GM20000 (cell line): ENCODE results near the gene ADGRA1.

ENCODE experiments used
- DNase-seq: peaks from one replicate; pipeline ENCODE4 v3.0.0; 2012; ENCODE audit warnings: low spot score
- CTCF ChIP-seq: IDR thresholded peaks from 2 replicates; pipeline ENCODE4 v1.5.1; 2012; ENCODE audit warnings: mild to moderate bottlenecking, control low read depth; ENCODE audit errors: extremely low read depth, missing control alignments

Gene ADGRA1

GRCh38 chr10:133080683-133081040 lies 7.1 kb upstream of the ADGRA1 start:
- TF ChIP-seq CTCF = no peak
- DNase-seq = no peak

DNA sequence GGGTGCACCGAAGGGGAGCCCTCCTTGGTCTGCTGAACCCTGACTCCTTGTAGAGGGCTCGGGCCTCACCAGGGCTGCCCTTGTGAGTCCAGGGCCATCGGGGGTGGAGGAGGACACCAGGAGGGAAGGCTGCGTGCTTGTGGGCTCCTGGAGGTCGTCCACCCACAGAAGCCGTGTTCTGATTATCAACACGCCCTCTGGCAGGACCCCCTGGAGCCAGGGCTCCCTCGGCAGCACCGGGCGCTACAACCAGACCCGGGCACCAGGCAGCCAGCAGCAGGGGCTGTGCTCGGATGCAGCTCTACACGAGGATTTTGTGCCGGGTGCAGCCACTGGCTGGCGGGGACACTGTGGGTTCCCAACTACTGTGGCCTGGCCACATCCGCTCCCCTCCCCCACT lies 6.1 kb upstream of the ADGRA1 start:
- DNase-seq = no peak
- TF ChIP-seq CTCF = no peak

GRCh38 chr10:133082685-133083421 lies 4.9 kb upstream of the ADGRA1 start:
- no peak for DNase-seq
- TF ChIP-seq CTCF = no peak

DNA sequence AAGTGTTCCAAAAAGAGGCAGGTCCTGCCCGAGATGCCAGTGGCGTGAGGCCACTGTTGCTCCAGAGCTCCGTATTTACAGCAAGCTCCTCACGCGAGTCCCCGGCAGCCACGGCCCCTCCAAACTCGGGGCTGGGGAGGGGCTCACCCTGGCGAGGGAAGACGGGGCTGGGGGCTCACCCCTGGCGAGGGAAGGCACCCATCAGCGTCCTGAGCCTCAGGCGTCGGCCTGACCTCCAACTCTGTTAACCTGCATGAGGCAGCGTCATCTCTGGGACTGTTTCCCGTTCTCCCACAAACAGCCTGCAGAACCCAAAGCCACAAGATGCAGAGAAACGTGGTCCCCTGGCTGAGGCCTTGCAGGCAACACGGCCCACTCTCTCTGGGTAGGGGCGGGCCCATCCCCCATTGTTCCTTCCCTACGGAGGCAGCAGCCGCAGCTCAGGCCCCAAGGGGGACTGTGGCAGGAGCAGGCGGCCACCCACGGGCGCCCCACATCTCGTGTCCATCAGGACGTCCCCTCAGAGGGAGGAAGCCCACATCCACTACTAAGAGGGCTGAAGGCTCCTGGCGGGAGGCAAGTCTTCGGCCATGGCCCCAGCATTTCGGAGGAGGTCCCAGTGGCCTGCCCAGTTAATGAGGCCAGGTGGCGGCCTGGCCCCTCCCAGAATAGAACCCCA lies 4.2 kb upstream of the ADGRA1 start:
- no peak for TF ChIP-seq CTCF
- no peak for DNase-seq

GRCh38 chr10:133084491-133084890 lies 3.2 kb upstream of the ADGRA1 start:
- DNase-seq = no peak

GRCh38 chr10:133085251-133086125 lies 2.2 kb upstream of the ADGRA1 start:
- no peak for TF ChIP-seq CTCF
- no peak for DNase-seq

More at GRCh38 chr10:133084491-133084890, 3.2 kb upstream of the ADGRA1 start:
- TF ChIP-seq CTCF = no peak

DNA sequence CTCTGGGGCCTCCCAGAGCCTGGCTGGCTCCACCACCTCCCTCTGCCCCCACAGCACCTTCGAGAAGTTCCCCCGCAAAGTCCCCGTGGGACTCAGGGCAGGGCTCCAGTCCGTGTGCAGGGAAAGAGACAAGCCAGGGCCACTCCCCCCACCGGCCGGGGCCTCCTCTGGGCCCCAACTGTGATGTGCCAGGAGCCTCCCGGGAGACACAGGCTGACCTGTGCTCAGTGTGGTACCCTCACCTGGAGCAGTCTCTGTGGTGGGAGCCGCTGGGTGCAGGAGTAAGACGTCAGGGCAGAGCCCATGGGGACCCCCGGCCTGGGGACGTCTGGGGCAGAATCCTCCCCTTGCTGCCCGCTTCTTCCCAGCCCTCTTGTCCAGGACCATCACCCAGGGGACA lies 1.5 kb upstream of the ADGRA1 start:
- TF ChIP-seq CTCF = no peak
- no peak for DNase-seq
